Measurements from ENCODE around the gene SMIM41.
"Not testable (repeated sequence)": the region's sequence is repeated elsewhere in the genome, so short reads cannot be mapped to it uniquely, and the experiment has no call there.

Gene SMIM41

GRCh38 chr12:52085682-52086180 lies 6.2 kb downstream of the SMIM41 start:
- DNase-seq, result no peak

DNA sequence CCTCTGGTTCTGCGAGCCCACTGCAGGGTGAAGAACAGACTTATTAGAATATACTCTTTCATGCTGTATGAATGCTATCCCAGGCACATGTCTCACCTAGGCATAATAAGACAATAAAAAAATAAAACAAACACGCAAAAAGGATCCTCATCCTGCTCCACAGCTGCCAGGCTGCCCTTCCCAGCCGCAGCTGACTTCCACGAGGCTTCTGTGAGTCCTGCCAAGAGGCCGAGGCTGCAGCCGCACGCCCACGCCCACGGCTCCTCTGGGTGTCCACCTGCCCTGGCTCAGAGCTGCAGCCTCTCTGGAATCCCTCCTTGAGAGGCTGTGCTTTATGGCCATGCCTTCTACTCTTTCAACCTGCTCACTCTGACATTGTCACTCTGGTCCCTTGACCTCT lies 6.9 kb downstream of the SMIM41 start:
- DNase-seq, result no peak

- no peak for DNase-seq
Measured at GRCh38 chr12:52086944-52087835, 7.7 kb downstream of the SMIM41 start.

DNA sequence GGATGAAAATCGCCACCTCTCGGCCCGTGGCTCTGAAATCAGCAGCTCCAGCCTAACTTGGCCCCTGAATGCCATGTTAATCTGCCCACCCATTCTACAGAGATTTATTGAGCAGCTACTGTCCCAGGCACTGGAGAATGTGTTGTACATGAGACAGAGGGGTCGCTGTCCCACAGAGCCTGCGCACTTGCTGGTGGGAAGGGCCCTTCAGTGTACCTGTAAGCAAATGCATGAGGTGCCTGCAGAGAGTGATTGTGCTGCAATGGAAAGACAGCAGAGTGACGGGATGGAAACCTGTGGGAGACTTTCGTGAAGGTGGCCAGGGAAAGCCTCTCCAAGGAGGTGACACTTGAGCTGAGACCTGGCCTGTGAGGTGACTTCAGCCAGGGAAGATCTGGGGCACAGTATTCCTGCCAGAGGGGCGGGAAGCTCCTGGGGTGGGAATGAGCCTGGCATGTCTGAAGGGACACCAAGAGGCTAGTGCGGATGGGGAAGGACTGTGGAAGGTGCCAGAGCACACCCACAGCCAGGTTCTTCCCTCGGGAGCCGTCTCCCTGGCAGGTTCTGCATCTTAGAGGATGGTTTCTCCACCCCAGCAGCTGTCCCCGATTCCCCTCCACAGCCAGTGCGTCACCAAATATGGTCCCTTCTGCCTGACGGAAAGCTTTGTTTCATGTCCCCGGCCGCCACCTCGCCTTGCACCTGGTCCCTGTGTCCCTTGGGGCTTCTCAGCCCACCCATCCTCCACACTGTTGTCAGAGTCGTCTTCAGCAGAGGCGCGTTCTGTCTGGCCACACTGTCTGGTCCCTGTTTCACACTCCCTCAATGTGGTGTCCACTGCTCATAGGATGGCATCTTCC lies 8.7 kb downstream of the SMIM41 start:
- no peak for DNase-seq

DNA sequence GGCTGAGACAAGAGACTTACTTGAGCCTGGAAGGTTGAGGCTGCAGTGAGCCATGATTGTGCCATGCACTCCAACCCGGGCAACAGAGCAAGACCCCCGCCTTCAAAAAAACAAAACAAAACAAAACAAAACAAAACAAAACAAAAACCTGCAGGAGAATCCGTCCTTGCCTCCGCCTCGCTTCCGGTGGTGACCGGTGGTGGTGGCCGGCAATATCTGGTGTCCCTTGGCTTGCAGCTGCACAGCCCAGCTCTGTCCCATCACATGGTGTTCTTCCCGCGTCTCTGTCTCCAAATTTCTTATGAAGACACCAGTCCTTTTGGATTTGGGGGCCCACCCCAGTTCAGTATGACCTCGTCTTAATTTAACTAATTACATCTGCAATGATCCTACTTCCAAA lies 10.0 kb downstream of the SMIM41 start:
- DNase-seq, result no peak

DNA sequence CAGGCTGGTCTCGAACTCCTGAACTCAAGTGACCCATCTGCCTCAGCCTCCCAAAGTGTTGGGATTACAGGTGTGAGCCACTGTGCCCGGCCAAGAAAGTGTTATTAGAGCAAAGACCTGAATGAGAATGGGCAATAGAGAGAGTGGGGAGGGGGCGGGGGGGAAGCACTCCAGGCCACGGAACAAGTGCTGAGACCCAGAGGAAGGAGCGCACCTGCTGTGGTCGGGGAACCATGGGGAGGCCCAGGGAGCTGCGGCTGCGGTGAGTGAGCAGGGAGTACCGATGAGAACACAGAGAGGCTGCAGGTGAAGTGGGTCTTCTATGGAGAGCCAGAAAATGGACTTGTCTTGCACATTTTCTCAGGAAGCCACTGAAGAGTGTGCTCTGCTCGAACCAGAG lies 10.8 kb downstream of the SMIM41 start:
- no peak for DNase-seq

DNA sequence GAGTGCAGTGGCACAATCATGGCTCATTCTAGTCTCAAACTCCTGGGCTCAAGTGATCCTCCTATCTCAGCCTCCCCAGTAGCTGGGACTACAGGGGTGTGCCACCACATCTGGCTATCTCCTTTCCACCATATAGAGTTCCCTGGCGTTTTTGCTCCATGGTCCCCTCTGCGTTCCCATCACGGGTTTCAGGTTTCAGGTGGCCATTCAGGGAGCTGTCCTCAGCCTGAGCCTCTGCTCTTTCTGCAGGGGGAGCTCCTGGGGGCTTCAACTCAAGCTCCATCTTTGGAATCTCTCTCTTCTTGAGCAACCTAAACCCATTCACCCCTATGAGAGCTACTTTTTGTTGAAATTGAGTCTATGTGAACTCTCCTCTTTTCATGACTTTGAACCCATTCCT lies 11.6 kb downstream of the SMIM41 start:
- no peak for DNase-seq

GRCh38 chr12:52091869-52092268 lies 12.4 kb downstream of the SMIM41 start:
- DNase-seq, result no peak

DNA sequence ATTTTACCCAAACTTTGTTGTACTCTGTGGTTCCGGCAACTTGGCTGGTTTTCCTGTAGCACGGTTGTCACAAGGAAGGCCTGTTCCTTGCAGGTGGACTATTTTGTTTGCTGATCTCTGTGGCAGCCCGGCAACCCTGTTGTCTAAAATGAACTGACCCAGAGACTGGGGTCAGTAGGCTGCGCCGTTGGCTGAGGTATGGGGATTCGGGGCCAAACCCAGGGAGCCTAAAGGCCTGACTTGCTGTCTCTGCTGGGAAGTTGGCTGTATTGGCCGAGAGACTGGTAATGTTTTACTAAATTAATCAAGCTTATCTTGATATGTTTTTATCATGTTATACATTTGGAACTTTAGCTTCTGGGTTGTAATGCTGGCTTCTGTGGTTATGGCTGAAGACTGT lies 13.8 kb downstream of the SMIM41 start:
- DNase-seq, result no peak

DNA sequence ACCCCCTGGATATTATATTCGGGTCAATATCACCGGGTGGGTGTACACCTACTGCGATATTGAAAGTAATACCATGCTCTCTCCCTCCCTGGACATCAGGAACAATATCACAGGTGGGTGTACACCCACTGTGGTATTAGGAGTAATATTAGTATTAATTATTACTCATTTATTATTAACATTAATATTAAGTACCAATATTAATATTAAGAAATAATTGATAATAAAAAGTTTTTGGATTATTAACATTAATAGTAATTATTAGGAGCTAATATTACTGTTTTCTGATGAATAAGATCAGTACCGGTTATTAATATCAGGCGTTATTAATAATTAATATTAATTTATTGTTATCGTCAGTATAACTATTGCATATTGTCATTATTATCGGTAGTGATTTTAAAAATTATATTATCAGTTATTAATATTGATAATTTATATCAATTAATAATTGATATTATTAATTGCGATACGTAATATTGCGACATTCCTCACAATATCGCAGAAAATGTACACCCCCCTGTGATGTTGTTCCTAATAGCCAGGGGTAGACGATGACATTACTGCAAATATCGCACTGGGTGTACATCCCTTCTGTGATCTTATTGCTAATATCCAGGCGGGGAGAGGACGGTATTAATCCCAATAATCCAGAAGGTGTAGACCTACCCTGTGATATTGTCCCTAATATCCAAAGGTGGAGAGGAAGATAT lies 17.0 kb downstream of the SMIM41 start:
- DNase-seq, result no peak

- no peak for DNase-seq
Measured at GRCh38 chr12:52097045-52097666, 17.7 kb downstream of the SMIM41 start.

DNA sequence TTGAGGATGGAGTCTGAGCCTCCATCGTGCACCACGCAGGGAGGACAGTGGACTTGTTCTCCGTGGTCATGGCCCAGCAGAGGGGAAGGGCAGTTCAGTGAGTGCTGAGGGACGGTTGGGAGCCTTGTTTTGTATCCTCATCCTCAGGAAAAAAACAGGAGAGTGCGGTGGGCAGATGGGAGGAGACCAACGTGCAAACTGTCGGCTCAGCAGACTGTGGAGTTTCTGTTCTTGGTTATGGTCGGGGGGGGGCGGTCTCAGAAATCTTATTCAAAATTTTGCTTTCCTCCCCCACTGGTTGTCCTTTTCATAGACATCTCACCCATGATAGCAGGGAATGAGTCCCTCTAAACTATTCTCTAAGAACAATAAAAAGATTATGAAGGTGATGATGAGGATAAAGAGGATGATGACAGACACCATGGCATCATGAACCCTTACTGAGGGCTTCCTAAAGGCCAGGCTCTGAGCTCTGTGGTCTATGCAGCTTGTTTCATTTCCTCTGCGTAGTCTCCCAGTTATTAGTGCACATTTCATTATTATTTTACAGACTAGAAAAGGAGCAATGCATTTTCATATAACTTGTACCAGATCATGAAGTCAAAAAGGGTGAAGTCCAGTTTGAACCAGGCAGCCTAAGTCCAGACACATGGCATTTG lies 25.1 kb downstream of the SMIM41 start:
- not testable (repeated sequence) for DNase-seq

- not testable (repeated sequence) for DNase-seq
Measured at GRCh38 chr12:52116222-52117125, 37.0 kb downstream of the SMIM41 start.

GRCh38 chr12:52117806-52118475 lies 38.4 kb downstream of the SMIM41 start:
- not testable (repeated sequence) for DNase-seq

DNA sequence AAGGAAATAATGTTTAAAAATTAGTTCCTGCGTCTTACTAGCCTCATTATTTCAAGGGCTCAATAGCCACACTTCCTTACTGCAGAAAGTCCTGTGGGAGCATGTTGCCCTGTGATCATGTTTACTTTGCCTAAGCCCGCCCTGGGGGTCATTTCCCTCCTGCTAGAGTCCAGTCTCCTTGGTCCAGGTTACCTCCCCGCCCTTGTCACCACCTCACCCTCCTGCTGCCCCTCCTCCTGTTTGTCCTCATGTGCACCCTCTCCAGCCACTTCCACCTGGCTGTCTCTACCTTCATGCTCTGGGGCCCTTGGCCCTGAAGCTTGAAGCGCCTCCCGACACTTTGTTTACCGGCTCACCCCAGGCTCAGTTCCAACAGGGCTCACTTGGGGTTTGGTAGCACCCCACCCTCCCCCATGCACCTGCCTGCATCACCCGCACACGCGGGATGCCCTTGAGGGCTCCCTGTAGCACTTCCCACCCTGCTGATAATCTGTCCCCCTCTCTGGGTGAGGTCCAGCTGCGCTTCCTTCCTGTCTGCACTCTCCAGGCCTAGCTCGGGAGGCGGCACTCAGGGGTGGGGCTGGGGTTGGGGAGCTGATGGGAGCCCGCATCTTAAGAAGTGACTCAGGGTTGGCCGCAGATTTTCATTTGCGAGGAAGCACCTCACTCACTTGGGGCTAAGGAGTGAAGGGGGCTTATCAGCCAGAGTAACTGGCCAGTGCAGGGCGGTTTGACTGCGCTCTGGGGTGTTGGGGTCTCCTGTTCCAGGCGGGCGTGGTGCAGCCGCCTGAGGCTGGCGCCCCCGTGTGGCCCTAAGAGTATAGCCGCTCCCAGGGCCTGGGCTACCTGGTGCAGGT lies 40.1 kb downstream of the SMIM41 start:
- DNase-seq, result peak; percentile 41

DNA sequence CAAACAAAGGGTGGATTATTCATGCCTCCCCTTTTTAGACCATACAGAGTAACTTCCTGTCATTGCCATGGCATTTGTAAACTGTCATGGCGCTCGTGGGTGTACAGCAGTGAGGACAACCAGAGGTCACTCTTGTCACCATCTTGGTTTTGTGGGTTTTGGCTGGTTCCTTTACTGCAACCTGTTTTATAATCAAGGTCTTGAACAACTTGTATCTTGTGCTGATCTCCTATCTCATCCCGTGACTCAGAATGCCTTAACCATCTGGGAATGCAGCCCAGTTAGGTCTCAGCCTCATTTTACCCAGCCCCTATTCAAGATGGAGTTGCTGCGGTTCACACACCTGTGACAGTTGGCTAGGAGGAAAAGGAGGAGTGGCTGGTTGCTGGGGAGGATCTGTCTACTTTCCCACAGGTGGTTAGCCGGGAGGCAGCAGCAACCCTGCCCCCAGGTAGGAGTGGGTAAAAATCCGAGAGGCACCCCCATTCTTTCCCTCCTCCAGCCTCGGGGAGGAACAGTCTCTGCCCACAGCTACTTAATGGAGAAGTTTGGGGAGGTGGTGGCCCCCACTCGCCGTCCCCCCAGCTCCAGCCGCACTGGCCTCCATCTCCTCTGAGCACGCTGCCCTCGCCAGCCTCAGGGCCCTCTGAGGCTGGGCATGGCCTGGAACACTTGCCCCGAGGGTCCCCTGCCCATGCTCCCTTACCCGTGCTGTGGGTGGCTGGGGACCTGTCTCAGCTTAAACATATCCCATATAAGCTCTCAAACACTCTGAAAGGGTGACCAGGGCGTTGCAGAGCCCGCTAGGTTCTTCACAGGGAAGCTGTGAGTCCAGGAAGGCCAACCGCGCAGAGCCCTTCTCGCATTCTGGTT lies 41.7 kb downstream of the SMIM41 start:
- no peak for DNase-seq

DNA sequence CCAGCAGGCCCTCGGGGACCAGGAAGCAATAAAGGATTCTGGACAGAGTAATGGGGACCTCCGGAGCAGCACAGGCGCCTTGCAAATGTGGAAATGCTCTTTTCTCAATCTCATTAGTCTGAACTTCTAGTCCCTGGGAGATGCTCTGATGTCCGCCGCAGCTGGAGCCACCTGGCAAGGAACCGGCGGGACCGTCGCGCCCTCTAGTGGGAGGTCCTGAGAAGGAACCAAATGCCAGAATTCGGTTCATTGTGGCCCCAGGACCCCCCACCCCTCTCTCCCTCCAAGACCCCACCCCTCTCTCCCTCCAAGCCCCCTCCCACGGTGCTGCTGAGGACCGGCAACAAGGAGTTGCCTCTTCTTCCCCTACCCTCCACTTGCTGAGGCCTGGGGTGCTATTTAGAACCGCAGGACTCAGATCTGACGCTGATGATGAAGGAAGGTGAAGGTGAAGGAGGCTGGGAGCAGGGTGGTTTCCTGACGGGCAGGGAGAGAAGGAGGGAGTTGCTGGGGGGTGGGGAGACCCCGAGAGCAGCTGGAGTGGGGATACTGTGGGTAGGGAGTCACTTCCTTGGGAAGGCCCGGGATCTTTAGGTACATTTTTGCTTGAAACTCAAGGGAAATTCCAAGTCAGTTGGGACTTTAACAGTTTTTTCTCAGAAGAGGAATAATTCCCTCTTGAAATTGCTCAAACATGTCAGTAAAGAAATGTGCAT lies 42.5 kb downstream of the SMIM41 start:
- DNase-seq, result peak; percentile 43

DNA sequence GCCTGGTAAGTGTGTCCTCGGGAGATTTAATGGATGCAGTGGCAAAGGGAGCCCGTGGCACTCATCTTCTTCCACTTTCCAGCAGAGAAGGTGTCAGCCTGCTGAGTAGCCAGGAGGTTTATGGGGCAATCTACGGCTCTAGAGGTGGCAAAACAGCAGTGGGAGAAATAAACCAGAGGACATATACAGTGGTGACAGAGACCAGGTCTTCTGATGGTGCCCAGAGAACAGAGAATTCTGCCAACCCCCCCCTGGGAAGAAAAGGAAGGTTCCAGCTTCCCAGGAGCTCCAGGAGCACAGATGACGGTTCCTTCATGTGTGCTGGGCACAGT lies 43.0 kb downstream of the SMIM41 start:
- DNase-seq, result no peak
